GM21515 (cell line): ENCODE data around the gene TCL1A.
A peak's percentile ranks its signal among the peaks of the same experiment; 100 is the strongest.
"Not testable (repeated sequence)": the region's sequence is repeated elsewhere in the genome, so short reads cannot be mapped to it uniquely, and the experiment has no call there.

Experiments
- ATAC-seq: cut with Tn5 transposase; IDR thresholded peaks from one replicate; pipeline ENCODE4 v1.9.1; 2021; ENCODE audit not compliant: unreplicated experiment

The TCL1A gene, protein sequence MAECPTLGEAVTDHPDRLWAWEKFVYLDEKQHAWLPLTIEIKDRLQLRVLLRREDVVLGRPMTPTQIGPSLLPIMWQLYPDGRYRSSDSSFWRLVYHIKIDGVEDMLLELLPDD

DNA sequence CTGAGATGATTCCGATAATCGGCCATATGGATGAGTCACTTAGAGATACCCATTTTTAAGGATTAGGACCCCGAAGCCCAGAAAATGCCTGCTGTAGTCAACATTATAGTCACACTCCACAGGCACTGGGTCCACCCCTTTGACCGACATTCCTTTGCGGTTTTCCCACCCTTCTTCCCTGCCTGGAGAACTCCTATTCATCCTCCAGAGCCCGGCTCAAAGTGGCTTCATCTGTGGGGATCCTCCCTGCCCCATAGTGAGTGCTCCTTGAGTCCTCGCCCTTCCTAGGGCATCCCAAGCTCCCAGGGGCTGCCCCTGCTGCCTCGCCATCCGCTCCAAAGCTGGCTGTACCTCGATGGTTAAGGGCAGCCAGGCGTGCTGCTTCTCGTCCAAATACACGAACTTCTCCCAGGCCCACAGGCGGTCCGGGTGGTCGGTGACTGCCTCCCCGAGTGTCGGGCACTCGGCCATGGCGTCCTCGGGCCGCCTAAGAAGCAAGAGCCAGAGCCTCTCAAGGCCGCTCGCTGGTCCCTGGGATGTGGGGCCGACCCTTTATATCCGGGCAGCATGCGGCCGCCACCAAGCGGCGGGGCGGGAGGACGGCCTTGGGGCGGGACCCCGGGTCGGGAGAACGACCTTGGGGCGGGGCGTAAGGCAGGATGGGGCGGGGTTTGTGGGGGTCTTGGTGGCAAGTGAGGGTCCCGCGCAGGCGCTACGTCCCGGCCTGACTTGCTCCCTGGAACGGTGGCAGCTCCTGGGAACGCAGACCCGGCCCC, at the start of gene TCL1A:
TCL1A (minus strand) TSS at position 530 of the 776 bp plus-strand sequence; CDS start at position 471, 59 bp downstream.
- peak; percentile 71 for ATAC-seq

DNA sequence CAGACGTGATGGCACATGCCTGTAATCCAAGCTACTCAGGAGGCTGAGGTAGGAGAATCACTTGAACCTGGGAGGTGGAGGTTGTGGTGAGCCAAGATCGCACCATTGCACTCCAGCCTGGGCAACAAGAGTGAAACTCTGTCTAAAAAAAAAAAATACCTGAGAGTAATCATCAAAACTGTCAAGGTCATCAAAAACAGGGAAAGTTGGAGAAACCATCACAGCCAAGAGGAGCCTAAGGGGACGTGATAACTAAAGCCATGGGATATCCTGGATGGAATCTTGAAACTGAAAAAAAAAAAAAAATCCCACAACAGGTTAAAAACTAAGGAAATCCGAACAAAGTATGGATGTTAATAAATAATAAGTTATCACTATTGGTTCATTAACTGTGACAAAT, 49.1 kb upstream of the TCL1A start:
- ATAC-seq = not testable (repeated sequence)

DNA sequence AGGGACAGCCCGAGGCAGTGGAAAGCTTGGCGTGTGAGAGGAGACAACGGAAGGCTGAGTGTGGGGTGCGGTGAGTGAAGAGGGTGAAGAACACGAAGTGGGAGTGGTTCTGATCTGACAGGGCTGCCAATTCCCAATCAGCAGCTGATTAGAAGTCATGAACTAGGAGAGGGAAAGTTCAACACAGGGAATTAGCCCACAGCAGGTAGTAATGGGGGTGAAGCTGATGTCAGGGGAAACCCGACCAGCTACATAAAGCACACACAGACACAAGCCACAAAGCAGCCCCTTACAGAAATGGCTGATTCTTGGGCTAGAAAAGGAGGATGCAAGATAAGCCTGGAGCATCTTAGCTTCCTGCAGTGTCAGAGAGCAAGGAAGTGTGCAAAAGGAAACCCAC, 47.5 kb upstream of the TCL1A start:
- ATAC-seq = no peak

DNA sequence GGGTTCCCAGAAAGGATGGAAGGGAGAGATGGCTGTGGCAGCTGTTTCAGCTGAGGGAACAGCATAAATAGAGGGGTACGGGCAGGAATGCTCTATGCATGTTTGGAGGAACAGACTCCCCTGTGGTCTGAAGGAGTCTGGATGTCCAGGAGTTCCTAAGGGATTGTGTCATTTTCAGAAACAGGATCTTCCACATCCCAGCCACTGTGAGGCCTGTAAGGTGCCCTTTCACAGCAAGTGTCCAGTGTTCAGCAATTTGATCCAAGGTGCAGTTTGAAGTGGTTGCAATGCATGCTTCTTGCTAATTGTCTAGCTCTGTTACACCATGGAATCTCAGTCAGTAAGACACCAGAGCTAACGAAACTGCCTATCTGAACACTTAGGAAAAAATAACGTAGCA, 46.7 kb upstream of the TCL1A start:
- ATAC-seq = no peak

DNA sequence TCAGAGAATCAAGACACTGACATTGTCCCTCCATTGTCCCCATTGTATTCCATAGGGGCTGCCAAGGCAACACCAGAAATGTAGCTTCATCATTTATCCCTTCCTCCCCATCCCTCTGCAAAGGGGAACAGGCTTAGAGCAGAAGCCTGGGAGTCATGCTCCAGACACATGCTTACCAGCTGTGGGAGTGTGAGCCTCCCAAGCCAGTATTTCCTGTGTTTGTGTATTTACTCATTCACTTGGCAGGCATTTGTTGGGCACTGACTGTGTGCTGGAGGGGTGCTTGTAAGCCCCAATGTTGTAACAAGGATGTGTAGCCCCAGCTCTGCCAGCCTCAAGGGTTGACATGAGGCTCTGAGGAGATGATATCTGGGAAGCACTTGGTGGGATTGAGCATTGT, 46.0 kb upstream of the TCL1A start:
- no peak for ATAC-seq

DNA sequence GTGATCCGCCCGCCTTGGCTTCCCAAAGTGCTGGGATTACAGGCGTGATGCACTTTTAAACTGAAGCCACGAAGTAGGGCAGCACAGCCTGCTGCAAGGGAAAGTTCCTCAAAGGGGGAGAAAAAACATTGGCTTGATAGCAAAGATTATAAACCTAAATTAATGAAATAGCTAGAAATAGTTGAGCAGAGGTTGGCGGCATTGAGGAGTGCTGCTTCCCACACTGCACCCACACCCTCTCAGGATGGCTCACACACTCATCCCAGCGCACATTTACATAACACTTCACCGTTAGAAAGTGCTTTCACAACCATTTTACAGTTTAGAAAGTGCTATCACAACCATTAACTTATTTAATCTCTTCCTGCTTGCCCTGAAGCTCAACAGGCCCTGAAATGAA, 44.4 kb upstream of the TCL1A start:
- ATAC-seq = no peak

DNA sequence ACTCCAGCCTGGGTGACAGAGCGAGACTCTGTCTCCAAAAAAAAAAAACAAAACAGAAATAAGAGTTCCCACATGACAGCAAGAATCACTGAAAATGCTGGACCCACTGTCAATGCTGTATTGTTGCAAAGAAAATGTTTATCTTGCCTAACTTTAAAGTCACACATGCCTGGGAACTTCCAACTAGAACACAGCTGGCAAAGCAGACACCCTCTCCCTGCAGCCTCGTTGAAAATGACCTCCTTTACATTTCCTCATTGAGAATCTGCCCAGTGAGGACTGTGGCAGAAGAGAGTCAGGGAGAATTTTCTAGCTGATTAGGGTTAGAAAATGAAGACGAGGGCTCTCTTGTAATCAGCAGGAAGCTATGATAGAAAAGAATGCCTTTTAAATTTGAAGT, 42.8 kb upstream of the TCL1A start:
- no peak for ATAC-seq

DNA sequence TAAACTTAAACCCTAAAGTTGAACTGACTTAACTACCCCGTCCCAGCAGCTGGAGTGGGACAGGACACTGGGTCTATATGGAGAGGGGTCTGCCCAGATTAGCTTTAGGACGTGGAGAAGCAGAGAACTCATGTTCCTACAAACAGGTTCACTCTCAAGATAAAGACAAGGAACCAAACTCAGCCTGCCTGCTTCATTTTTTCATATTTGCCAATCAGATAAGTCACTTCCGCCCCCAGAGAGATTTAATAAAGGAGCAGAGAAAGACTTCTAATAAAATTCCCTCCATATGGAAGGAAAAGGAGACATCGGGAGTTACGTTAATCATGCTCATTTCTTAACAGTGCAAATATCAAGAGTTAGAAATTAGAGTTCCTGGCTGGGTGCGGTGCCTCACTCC, 42.2 kb upstream of the TCL1A start:
- no peak for ATAC-seq

DNA sequence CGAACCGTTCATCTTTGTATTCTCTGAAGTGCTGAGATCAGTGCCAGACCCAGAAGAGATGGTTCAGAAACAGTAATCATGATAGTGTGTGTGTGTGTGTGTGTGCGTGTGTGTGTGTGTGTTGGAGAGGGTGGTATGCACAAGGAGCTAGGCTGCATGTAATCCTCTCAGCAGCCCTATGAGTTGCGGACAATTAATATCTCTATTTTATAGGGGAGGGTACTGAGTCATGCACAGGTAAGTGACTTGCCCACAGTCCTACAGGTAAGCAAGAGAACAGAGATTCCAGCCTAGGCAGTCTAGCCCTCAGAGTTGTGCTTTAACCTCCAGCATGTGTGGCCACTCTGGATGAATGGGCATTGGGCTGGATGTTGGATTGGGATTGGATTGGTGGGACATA, 27.9 kb upstream of the TCL1A start:
- ATAC-seq = no peak

DNA sequence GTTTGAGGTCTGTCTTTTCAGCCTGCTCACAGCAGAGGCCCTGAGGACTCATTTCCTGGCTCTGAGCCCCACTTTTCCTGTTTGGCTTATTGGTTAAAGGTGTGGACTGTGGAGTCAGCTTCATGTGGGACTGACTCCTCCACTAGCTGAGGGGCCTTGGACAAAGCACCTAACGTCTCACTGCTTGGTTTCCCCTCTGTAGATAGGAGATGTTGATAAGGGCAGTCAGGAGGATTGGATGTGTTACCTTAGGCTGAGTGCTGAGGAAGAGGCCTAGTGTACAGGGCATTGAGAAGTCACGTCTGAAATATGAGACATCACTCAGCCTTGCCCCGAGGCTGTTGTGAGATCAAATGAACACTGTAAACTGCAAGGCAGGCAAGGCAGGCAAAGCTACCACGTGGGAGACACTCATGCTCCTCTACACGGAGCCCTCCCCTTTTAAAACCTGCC, 27.1 kb upstream of the TCL1A start:
- no peak for ATAC-seq

DNA sequence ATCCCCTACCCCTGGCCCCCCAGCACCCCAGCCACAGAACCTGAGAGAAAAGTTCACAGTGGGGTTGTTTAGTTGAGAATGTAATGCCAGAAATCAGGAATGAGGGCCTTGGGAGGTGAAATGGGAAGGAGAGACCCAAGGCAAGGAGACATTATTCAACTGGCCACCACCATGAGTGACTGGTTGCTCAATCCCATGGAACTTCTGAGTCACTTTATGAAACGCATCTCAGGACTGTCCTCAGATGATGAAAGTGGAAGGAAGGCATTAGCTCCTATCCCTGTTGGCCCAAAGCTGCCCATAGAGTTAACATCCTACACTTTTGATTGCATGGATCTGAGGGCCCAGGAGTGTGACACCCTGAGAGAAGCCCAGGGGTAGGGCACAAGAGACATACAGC, 25.4 kb upstream of the TCL1A start:
- no peak for ATAC-seq

DNA sequence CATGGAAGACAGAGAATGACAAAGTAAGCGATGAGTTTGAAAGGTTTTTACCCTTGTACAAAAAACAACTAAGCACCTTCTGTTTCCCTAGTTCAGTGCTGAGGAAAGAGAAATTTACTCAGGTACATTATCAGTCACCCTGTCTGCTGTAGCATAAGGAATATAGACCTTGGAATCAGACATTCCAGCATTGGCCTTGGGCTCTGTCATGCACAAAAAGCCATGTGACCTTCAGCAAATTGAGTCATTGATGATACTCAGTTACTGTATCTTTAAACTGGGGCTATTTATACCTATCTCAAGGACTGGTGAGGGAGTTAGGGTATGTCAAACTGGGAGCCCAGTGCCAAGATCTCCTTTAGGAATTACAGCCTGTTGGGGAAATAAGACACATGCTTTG, 19.3 kb upstream of the TCL1A start:
- ATAC-seq = no peak

DNA sequence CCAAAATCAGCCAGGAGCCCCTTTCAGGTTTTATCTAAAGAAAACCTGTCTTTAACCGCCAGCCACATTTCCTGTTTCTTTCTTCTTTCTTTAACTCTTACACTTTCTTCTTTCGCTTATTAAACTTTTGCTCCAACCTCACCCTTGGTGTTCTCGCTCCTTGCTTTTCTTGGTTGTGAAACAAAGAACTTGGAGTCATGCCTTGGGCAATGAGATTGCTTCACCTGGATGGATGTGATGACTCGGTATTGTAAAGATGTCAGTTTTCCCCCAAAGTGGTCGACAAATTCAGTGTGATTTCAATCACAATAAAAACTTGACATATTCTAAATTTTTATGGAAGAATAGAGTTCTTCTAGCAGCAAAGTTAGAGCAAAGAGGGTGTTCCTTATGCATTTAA, 16.2 kb upstream of the TCL1A start:
- ATAC-seq = no peak

DNA sequence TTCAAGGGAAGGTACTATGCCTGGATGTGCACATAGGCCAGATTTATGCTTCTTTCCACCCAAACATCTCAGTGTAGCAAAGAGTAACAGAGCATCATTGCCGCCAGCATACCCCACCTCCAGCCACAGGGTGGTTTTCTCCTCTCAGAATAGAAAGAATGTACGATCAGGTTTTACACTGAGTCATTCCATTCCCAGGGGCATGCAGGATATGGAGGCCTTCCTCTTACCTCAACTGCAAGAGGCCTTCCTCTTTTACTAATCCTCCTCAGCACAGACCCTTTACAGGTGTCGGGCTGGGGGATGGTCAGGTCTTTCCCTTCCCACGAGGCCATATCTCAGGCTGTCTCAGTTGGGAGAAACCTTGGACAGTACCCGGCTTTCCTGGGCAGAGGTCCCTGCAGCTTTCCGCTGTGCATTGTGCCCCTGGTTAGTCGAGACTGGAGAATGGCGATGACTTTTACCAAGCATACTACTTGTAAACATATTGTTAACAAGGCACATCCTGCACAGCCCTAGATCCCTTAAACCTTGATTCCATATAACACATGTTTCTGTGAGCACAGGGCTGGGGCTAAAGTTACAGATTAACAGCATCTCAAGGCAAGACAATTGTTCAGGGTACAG, 15.6 kb upstream of the TCL1A start:
- peak; percentile 47 for ATAC-seq

DNA sequence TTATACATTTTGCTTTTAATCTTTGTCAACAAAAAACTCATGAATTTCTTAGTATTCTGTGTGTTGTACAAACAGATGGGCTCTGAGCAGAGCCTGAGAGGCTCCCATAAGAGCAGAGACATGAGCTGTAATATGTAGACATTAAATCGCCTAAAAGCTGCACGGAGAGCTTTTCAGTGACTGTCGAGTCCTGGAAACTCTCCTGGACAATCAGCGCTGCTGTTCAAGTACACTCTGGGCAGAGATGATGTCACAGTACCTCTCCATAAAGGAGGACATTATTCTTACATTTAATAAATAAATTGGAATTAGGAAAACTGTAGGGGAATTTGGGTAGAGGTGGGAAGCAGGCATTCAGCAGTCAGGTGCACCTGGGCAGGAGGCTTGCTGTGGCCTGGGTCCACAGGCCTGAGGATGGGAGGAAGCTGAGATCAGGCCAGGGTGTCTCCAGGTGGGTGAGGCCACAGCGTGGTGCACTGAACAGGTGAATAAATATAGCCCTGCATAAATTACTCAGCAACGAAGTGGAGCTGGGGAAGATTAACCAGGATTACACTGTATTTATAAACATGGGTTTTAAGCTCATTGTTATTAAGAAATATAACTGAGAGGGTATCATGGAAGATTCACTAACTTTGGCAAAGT, 13.3 kb upstream of the TCL1A start:
- no peak for ATAC-seq

DNA sequence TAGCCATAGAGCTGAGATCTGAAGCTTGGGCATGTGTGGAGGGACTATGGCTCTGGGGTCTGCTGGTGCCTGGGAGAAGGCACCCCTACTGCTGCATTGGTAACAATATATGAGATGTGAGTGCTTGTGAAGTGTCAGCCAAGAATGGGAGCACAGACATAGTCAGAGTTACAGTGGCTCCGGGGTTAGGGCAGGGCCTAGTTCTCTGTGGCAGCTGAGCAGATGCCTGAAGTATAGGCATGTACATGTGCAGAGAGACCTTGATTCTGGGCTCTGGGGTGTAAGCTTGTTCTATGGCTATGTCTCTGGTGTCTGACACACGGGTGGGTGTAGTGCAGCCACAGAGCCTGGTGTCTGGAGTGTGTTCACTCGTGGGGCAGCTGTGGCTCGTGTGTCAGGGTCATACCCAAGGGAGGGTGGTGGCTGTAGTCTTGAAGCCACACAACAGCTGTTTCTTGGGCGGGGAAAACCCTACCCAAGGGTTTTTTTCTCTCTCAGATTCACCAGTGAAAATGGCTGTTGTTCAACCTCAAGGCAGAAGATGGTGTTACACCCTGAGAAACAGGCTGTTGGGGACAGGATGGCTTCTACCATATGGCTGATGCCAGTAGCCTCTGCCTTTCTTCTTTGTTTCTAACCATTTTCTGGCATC, 11.9 kb upstream of the TCL1A start:
- peak; percentile 89 for ATAC-seq

DNA sequence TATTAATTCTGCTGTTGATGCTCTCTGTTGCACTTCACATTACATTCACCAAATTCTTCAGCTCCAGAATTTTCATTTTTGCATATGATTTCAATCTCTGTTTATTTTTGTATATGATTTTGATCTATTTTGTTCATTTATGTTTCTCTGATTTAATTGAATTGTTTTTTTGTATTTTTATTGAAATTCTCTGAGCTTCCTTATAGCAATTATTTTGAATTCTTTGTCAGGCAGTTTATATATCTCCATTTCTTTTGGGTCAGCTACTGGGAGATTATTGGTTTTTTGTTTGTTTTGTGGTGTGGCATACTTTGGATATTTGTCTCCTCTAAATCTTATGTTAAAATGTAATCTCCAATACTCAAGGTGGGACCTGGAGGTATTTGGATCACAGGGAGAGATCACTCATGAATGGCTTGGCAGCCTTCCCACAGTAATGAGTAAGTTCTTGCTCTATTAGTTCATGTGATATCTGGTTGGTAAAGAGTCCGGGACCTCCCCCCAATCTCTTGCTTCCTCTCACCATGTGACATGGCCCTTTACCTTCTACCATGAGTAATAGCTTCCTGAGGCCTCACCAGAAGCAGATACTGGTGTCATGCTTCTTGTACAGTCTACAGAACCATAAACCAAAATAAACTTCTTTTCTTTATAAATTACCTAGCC, 8.7 kb upstream of the TCL1A start:
- ATAC-seq = no peak

DNA sequence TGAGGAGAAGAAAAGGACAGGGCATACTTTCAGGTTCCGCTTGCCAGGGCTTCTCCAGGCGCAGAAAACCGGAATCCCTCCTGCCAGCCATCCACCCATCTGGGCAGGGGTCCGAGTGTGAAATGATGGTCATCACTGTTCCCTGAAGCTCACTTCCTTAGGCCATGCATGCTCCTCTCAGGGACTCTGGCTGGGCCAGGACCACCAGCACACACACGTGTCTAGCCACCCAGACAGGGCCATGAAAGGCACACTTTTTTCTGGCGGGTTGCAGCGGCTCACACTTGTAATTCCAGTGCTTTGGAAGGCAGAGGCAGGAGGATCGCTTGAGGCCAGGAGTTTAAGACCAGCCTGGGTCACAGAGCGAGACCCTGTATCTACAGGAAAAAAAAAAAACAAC, 1.5 kb downstream of the TCL1A start:
- no peak for ATAC-seq

DNA sequence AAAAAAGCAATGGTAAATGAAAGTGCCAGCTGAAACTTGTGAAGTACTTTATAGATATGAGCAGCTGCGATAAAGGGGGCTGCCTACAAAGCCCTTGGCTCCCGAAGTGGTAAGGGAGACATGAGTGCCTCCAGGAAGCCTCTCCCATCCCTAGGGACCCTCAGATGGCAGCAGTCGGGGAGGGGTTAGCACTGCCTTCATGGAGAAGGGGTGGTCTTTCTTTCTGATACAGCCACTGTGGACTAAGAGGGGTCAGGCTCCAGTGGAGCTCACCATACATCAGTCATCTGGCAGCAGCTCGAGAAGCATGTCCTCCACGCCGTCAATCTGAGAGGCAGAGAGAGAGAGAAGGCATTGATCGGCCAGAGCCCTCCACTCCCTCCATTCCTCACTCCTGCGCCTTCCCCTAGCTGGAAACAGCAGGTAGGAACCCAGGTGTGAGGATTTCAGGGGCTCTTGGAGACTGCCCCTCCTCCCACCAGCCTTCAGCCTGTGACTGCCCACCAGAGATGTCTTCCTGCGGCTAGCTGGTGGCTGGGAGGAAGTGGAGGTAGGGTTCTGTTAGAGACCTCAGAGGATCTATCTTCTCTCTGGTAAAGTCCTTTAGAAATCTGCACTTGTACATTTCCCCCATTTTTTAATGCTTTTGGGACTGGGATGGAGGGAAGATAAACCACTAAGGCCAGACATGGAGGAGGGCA, 2.3 kb downstream of the TCL1A start:
- no peak for ATAC-seq

DNA sequence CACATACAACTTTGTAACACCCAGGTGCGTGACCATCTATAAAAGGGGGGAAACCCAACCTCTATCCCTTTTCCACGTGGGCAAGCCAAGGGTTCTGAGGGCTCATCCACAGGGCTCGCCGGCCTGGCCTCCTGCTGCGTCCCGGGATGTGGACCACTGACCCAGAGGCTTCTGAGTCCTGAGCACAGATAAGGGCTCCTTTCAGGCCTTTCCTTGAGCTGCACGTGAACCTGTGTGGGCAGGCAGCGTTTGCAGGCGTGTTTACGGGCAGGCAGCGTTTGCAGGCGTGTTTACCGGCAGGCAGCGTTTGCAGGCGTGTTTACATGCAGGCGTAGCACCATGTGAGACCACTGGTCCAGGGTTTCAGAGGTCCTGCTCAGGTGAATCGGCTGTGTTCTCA, 3.8 kb downstream of the TCL1A start:
- no peak for ATAC-seq
